ENCODE results near the gene VAC14. TPM values are rescaled to one million over a fixed set of nuclear protein-coding genes. Genes with fewer than 3 reads are reported as not detected.
"Not testable (repeated sequence)": the region's sequence is repeated elsewhere in the genome, so short reads cannot be mapped to it uniquely, and the experiment has no call there.

VAC14 gene
- total RNA-seq, 2 donors from 2014 or later: 26.5 to 27.7 TPM

- 83 to 89% methylated on average over 5 to 10 of the region's 10 CpGs for WGBS, 2 donors
- Histone ChIP-seq H3K4me3 (no peak overlapping the region), H3K27me3 (no peaks in the 10 kb centered on the region), H3K4me1 (peaks cover 38% of the 10 kb centered on the region), H3K9me3 (no peaks in the 10 kb centered on the region), H3K27ac (no peak overlapping the region), H3K36me3 (replicated peaks in 1 of 2; ENCODE audit: insufficient read depth in 1 of 2, low read depth in 2 of 2) (peaks cover 0 to 2% of the 10 kb centered on the region in 2 donors)
- no peak for DNase-seq
- intact Hi-C loops (cut with DNase I): no loop called here
- TF ChIP-seq CTCF (IDR thresholded peaks at IDR 0.05): no peak
- no peak for TF ChIP-seq POLR2A (IDR thresholded peaks at IDR 0.05)
- ATAC-seq: no peak
Observed at GRCh38 chr16:70743791-70744190, 57.2 kb downstream of the VAC14 start.

DNA sequence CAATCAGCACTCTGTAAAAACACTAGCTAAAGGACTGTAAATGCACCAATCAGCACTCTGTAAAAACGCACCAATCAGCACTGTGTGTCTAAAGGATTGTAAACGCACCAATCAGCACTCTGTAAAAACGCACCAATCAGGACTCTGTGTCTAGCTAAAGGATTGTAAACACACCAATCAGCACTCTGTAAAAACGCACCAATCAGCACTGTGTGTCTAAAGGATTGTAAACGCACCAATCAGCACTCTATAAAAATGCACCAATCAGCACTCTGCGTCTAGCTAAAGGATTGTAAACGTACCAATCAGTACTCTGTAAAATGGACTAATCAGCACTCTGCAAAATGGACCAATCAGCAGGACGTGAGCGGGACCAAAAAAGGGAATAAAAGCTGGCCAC, 58.0 kb downstream of the VAC14 start:
- H3K9me3 ChIP-seq; H3K27ac ChIP-seq; DNase-seq; H3K36me3 ChIP-seq (replicated peaks in 1 of 2; ENCODE audit: insufficient read depth in 1 of 2, low read depth in 2 of 2); H3K4me3 ChIP-seq; H3K27me3 ChIP-seq; intact Hi-C loops (cut with DNase I); ATAC-seq: not testable (repeated sequence)
- WGBS, 2 donors: 91 to 96% methylated on average over 9 of the region's 9 CpGs
- peaks cover 30% of the 10 kb centered on the region for H3K4me1 ChIP-seq

- 87% methylated on average over 7 to 8 of the region's 9 CpGs for WGBS, 2 donors
- H3K27me3 ChIP-seq: no peaks in the 10 kb centered on the region
- no peaks in the 10 kb centered on the region for H3K9me3 ChIP-seq
- peaks cover 0 to 2% of the 10 kb centered on the region in 2 donors for H3K36me3 ChIP-seq (replicated peaks in 1 of 2; ENCODE audit: insufficient read depth in 1 of 2, low read depth in 2 of 2)
- H3K4me1 ChIP-seq: peaks cover 28% of the 10 kb centered on the region
- no peak for ATAC-seq
- no peak for DNase-seq
- no peak for TF ChIP-seq CTCF (IDR thresholded peaks at IDR 0.05)
- no peak for TF ChIP-seq POLR2A (IDR thresholded peaks at IDR 0.05)
- intact Hi-C loops (cut with DNase I): no loop called here
- no peak overlapping the region for H3K4me3 ChIP-seq
- no peak overlapping the region for H3K27ac ChIP-seq
Observed at GRCh38 chr16:70741783-70742125, 59.2 kb downstream of the VAC14 start.

- no peaks in the 10 kb centered on the region for H3K9me3 ChIP-seq
- 81 to 92% methylated on average over 12 to 20 of the region's 20 CpGs for WGBS, 2 donors
- ATAC-seq (no peak), DNase-seq (no peak)
- H3K4me3 ChIP-seq: no peak overlapping the region
- intact Hi-C loops (cut with DNase I): no loop called here
- H3K4me1 ChIP-seq: peaks cover 22% of the 10 kb centered on the region
- H3K27ac ChIP-seq: no peak overlapping the region
- TF ChIP-seq CTCF (IDR thresholded peaks at IDR 0.05): no peak
- TF ChIP-seq POLR2A (IDR thresholded peaks at IDR 0.05): no peak
- no peaks in the 10 kb centered on the region for H3K27me3 ChIP-seq
- peaks cover 0 to 2% of the 10 kb centered on the region in 2 donors for H3K36me3 ChIP-seq (replicated peaks in 1 of 2; ENCODE audit: insufficient read depth in 1 of 2, low read depth in 2 of 2)
Observed at GRCh38 chr16:70740914-70741782, 59.8 kb downstream of the VAC14 start.

GRCh38 chr16:70740174-70740913, 60.6 kb downstream of the VAC14 start:
- peaks cover 0 to 2% of the 10 kb centered on the region in 2 donors for H3K36me3 ChIP-seq (replicated peaks in 1 of 2; ENCODE audit: insufficient read depth in 1 of 2, low read depth in 2 of 2)
- no peaks in the 10 kb centered on the region for H3K9me3 ChIP-seq
- intact Hi-C loops (cut with DNase I): no loop called here
- WGBS, 2 donors: 81 to 91% methylated on average over 10 to 16 of the region's 16 CpGs
- H3K4me3 ChIP-seq: no peak overlapping the region
- ATAC-seq (no peak), DNase-seq (no peak)
- TF ChIP-seq POLR2A (IDR thresholded peaks at IDR 0.05) (no peak), CTCF (IDR thresholded peaks at IDR 0.05) (no peak)
- H3K4me1 ChIP-seq: peaks cover 14% of the 10 kb centered on the region
- no peaks in the 10 kb centered on the region for H3K27me3 ChIP-seq
- H3K27ac ChIP-seq: no peak overlapping the region
